Neuronal stem cell (in vitro differentiated cells): Measurements from ENCODE around the gene OR1C1.
"Not testable (repeated sequence)": the region's sequence is repeated elsewhere in the genome, so short reads cannot be mapped to it uniquely, and the experiment has no call there.

Experiments
- DNase-seq: peaks from one replicate; pipeline ENCODE4 v3.0.0-alpha.2; 2013; ENCODE audit warnings: low spot score
- H2AFZ ChIP-seq: one replicate; pipeline ENCODE4 v1.6.1; 2013; ENCODE audit warnings: mild to moderate bottlenecking, low read length, inconsistent platforms
- H2AK5ac ChIP-seq: 2 replicates; pipeline ENCODE4 v1.6.1; 2013; ENCODE audit warnings: low read depth, mild to moderate bottlenecking, inconsistent platforms, low read length, moderate library complexity, mixed read lengths
- H2BK120ac ChIP-seq: 2 replicates; pipeline ENCODE4 v1.6.1; 2013; ENCODE audit warnings: low read depth, mild to moderate bottlenecking, inconsistent platforms, low read length, moderate library complexity, mixed read lengths
- H2BK12ac ChIP-seq: one replicate; pipeline ENCODE4 v1.6.1; 2013; ENCODE audit warnings: low read length, inconsistent platforms
- H2BK15ac ChIP-seq: 2 replicates; pipeline ENCODE4 v1.6.1; 2013; ENCODE audit warnings: mild to moderate bottlenecking, low read length, inconsistent platforms, mixed read lengths
- H2BK5ac ChIP-seq: one replicate; pipeline ENCODE4 v1.6.1; 2013; ENCODE audit warnings: inconsistent platforms, mild to moderate bottlenecking, low read length, moderate library complexity
- H3K14ac ChIP-seq: one replicate; pipeline ENCODE4 v1.6.1; 2013; ENCODE audit warnings: low read length, inconsistent platforms
- H3K18ac ChIP-seq: 2 replicates; pipeline ENCODE4 v1.6.1; 2013; ENCODE audit warnings: low read length, inconsistent platforms
- H3K23ac ChIP-seq: 2 replicates; pipeline ENCODE4 v1.6.1; 2013; ENCODE audit warnings: low read depth, mild to moderate bottlenecking, mixed read lengths, low read length, inconsistent platforms; ENCODE audit not compliant: poor library complexity
- H3K27ac ChIP-seq: replicated peaks from 3 replicates; pipeline ENCODE4 v1.5.1; 2013; ENCODE audit warnings: low read length, inconsistent platforms
- H3K27me3 ChIP-seq, 3 experiments: 2 replicates each; pipeline ENCODE4 v1.6.1; 2013; ENCODE audit warnings: low read length in 3 of 3, mild to moderate bottlenecking in 2 of 3, inconsistent platforms in 1 of 3, low read depth in 1 of 3, mixed read lengths in 1 of 3, moderate library complexity in 1 of 3; ENCODE audit not compliant: control insufficient read depth in 3 of 3, insufficient read depth in 3 of 3
- H3K36me3 ChIP-seq, 2 donors: replicated peaks in 1 of 2; 2 replicates each; pipeline ENCODE4 v1.6.1; 2013; ENCODE audit warnings: low read length in 2 of 2; ENCODE audit not compliant: control insufficient read depth in 2 of 2, insufficient read depth in 2 of 2
- H3K4ac ChIP-seq: 2 replicates; pipeline ENCODE4 v1.6.1; 2013; ENCODE audit warnings: inconsistent platforms, mild to moderate bottlenecking, low read length, moderate library complexity
- H3K4me1 ChIP-seq, 2 donors: 1 replicate in 1 of 2; 2 replicates in 1 of 2; pipeline ENCODE4 v1.6.1; 2013; ENCODE audit warnings: low read length in 2 of 2, low read depth in 1 of 2; ENCODE audit not compliant: control insufficient read depth in 2 of 2, insufficient read depth in 1 of 2
- H3K4me2 ChIP-seq: one replicate; pipeline ENCODE4 v1.6.1; 2013; ENCODE audit warnings: mild to moderate bottlenecking, low read length, inconsistent platforms; ENCODE audit not compliant: insufficient read depth, poor library complexity, severe bottlenecking
- H3K4me3 ChIP-seq, 2 donors: 2 replicates each; pipeline ENCODE4 v1.5.1; 2013; ENCODE audit warnings: low read length in 2 of 2, mild to moderate bottlenecking in 2 of 2, inconsistent platforms in 1 of 2, moderate library complexity in 1 of 2
- H3K79me1 ChIP-seq: one replicate; pipeline ENCODE4 v1.6.1; 2013; ENCODE audit warnings: low read depth, mild to moderate bottlenecking, inconsistent platforms, low read length, moderate library complexity
- H3K9ac ChIP-seq: one replicate; pipeline ENCODE4 v1.6.1; 2013; ENCODE audit warnings: mild to moderate bottlenecking, low read depth, low read length, inconsistent platforms; ENCODE audit not compliant: poor library complexity
- H3K9me3 ChIP-seq, 2 donors: replicated peaks in 1 of 2; 2 replicates each; pipeline versions ENCODE3 to v1.6.1; 2013; ENCODE audit warnings: low read length in 2 of 2, mild to moderate bottlenecking in 2 of 2, inconsistent platforms in 1 of 2, low read depth in 1 of 2, mixed read lengths in 1 of 2, moderate library complexity in 1 of 2; ENCODE audit not compliant: control insufficient read depth in 2 of 2, insufficient read depth in 1 of 2
- H4K8ac ChIP-seq: one replicate; pipeline ENCODE4 v1.6.1; 2013; ENCODE audit warnings: low read depth, mild to moderate bottlenecking, inconsistent platforms, low read length, moderate library complexity
- H4K91ac ChIP-seq: one replicate; pipeline ENCODE4 v1.6.1; 2013; ENCODE audit warnings: low read length, low read depth, mild to moderate bottlenecking, inconsistent platforms; ENCODE audit not compliant: poor library complexity
- WGBS, 2 donors: extraction: QIAGEN DNeasy Blood & Tissue Kit; methylation state at CpG; one replicate each; pipeline ENCODE4 v1.1.7; 2013; ENCODE audit warnings: missing lambda C conversion rate in 2 of 2, mixed read lengths in 1 of 2; ENCODE audit not compliant: insufficient read length in 2 of 2, insufficient replicate concordance in 1 of 2; ENCODE audit errors: extremely low coverage in 2 of 2; 5-methylcytosine and 5-hydroxymethylcytosine counted together

Gene OR1C1

DNA sequence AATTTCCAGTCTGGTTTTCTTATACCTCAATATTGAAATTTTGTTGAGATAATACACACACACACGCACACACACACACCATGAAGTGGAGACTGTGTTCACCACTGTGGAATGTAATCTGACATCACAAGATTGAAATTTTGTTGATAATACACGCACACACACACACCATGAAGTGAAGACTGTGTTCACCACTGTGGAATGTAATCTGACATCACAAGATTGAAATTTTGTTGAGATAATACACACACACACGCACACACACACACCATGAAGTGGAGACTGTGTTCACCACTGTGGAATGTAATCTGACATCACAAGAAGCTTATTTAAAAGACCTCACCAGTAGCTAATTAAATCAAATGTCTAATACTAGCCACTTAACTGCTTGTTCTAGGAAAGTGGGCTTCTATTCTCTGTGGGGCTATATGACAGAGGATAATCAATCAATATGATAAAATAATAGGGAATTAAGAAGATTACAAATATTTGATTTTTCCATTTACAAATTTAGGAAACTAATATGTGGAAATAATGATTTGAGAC is 18.1 kb downstream of the OR1C1 start:
- H3K27me3 ChIP-seq, H2AK5ac ChIP-seq, H3K14ac ChIP-seq, H2BK15ac ChIP-seq, H3K23ac ChIP-seq, H3K9ac ChIP-seq, H3K9me3 ChIP-seq, H4K91ac ChIP-seq, H3K18ac ChIP-seq, DNase-seq, H2BK12ac ChIP-seq, H3K4me2 ChIP-seq, H2BK5ac ChIP-seq, H3K4me3 ChIP-seq, H3K79me1 ChIP-seq, H3K4ac ChIP-seq, H3K27ac ChIP-seq, H2AFZ ChIP-seq, H2BK120ac ChIP-seq, H3K36me3 ChIP-seq, H4K8ac ChIP-seq, H3K4me1 ChIP-seq: not testable (repeated sequence)
- WGBS, 2 donors: no CpG with 5 or more reads among the region's 3 CpGs

- Histone ChIP-seq H3K36me3 (no peaks in the 10 kb centered on the region), H3K27ac (no peak overlapping the region), H3K4me3 (no peak overlapping the region), H2BK120ac (no peak overlapping the region), H2BK5ac (no peak overlapping the region), H3K4me2 (no peak overlapping the region), H3K4me1 (no peaks in the 10 kb centered on the region), H3K23ac (no peak overlapping the region), H3K9me3 (no peaks in the 10 kb centered on the region), H3K9ac (no peak overlapping the region), H3K4ac (no peak overlapping the region), H2BK12ac (no peak overlapping the region), H2AK5ac (no peak overlapping the region), H3K79me1 (no peaks in the 10 kb centered on the region), H4K8ac (no peak overlapping the region), H4K91ac (no peak overlapping the region), H3K27me3 (no peaks in the 10 kb centered on the region), H2BK15ac (no peak overlapping the region), H2AFZ (no peak overlapping the region), H3K18ac (no peak overlapping the region), H3K14ac (no peak overlapping the region)
- no CpG with 5 or more reads among the region's 5 CpGs for WGBS, 2 donors
- DNase-seq: no peak
These were observed 18.6 kb downstream of the OR1C1 start for GRCh38 chr1:247741756-247742155.

GRCh38 chr1:247740721-247741120 is 19.6 kb downstream of the OR1C1 start:
- H3K27me3 ChIP-seq: no peaks in the 10 kb centered on the region
- no peaks in the 10 kb centered on the region for H3K79me1 ChIP-seq
- H2BK120ac ChIP-seq: no peak overlapping the region
- H2AK5ac ChIP-seq: no peak overlapping the region
- H3K14ac ChIP-seq: no peak overlapping the region
- H2BK5ac ChIP-seq: no peak overlapping the region
- no peak overlapping the region for H3K4me3 ChIP-seq
- no peaks in the 10 kb centered on the region for H3K36me3 ChIP-seq
- H4K8ac ChIP-seq: no peak overlapping the region
- no peak overlapping the region for H3K9ac ChIP-seq
- no peak overlapping the region for H3K18ac ChIP-seq
- DNase-seq: no peak
- no peak overlapping the region for H3K23ac ChIP-seq
- no peaks in the 10 kb centered on the region for H3K9me3 ChIP-seq
- no CpG with 5 or more reads among the region's 2 CpGs for WGBS, 2 donors
- H3K27ac ChIP-seq: no peak overlapping the region
- H4K91ac ChIP-seq: no peak overlapping the region
- no peak overlapping the region for H2BK15ac ChIP-seq
- H2AFZ ChIP-seq: no peak overlapping the region
- no peak overlapping the region for H2BK12ac ChIP-seq
- H3K4ac ChIP-seq: no peak overlapping the region
- no peak overlapping the region for H3K4me2 ChIP-seq
- H3K4me1 ChIP-seq: no peaks in the 10 kb centered on the region

DNA sequence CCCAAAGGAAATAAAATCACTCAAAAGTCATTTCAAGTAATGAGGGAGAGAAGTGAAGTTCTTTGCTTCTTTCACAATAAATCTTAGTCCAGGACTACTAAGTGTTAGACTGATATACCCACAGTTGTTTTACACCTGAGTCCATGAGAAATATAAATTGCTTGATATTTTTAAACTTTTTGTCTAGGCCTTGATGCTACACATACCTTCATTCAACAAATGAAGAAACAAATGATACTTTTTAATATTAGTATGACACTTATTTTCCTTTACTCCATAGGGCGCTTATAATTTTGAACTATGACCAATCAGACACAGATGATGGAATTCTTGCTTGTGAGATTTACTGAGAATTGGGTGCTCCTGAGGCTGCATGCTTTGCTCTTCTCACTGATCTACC is 22.0 kb downstream of the OR1C1 start, which contains the start of gene OR14K1:
Gene OR14K1, plus strand, starts transcription at position 301 of the 400 bp plus-strand sequence. Its CDS starts 0 bp downstream, at position 301.
- H3K4me1 ChIP-seq: no peaks in the 10 kb centered on the region
- H3K4me3 ChIP-seq: no peak within 1 kb of the TSS
- H3K9ac ChIP-seq: no peak within 1 kb of the TSS
- no peak within 1 kb of the TSS for H2BK5ac ChIP-seq
- no peak within 1 kb of the TSS for H3K23ac ChIP-seq
- H3K27ac ChIP-seq: no peak within 1 kb of the TSS
- WGBS, 2 donors: no CpG with 5 or more reads among the region's 1 CpG
- H3K18ac ChIP-seq: no peak within 1 kb of the TSS
- H3K9me3 ChIP-seq: no peaks in the 10 kb centered on the region
- H2BK120ac ChIP-seq: no peak within 1 kb of the TSS
- no peak within 1 kb of the TSS for H2BK15ac ChIP-seq
- no peaks in the 10 kb centered on the region for H3K36me3 ChIP-seq
- H2AFZ ChIP-seq: no peak within 1 kb of the TSS
- no peak within 1 kb of the TSS for H3K4ac ChIP-seq
- no peaks in the 10 kb centered on the region for H3K27me3 ChIP-seq
- H4K91ac ChIP-seq: no peak within 1 kb of the TSS
- H2BK12ac ChIP-seq: no peak within 1 kb of the TSS
- no peak within 1 kb of the TSS for H4K8ac ChIP-seq
- no peak within 1 kb of the TSS for H3K4me2 ChIP-seq
- no peaks in the 10 kb centered on the region for H3K79me1 ChIP-seq
- no peak within 1 kb of the TSS for H3K14ac ChIP-seq
- no peak within 1 kb of the TSS for H2AK5ac ChIP-seq
- no peak for DNase-seq
